ENCODE measurements around the gene ABHD12B. TPM values are rescaled to one million over a fixed set of nuclear protein-coding genes. Genes with fewer than 3 reads are reported as not detected.
A peak's percentile ranks its signal among the peaks of the same experiment; 100 is the strongest.

ABHD12B gene
- total and polyA plus RNA-seq, 2 of the 13 experiments (the other 11 are each of a cell fraction or from before 2014, with no cell fraction given), result not detected

DNA sequence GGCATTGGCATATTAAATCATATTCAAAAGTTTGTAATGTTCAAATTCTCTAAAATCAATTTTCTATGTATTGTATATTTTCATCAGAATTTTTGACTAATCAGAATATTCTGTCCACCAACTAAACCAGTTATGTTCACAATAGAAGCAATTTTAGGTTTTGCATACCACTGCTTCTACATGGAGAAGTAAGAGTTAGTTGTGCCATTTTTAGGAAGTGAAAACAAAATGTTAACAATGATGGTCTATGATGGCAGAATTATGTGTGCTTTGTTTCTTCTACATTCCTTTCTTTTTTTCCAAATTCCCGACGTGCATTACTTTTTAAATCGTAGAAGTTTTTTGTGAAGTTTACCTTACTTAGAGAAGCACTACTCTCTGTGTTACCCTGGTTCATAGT lies 29.5 kb downstream of the ABHD12B start:
- H3K36me3 ChIP-seq (replicated peaks in 1 of 2; ENCODE audit: control insufficient read depth in 1 of 2, insufficient read depth in 2 of 2, low read length in 2 of 2), result peaks cover 1 to 12% of the 10 kb centered on the region in 2 experiments; a peak in 3 of 5 replicates
- ChIA-PET CTCF (ENCODE audit: low intra/inter-chr PET ratio, low total read pairs) (no interaction called here), POLR2A (no interaction called here)
- H2AFZ ChIP-seq (ENCODE audit: low read length), result no peak overlapping the region
- intact Hi-C loops (cut with micrococcal nuclease; ENCODE audit: unreplicated experiment), result no loop called here
- TF ChIP-seq, protein P1, sequence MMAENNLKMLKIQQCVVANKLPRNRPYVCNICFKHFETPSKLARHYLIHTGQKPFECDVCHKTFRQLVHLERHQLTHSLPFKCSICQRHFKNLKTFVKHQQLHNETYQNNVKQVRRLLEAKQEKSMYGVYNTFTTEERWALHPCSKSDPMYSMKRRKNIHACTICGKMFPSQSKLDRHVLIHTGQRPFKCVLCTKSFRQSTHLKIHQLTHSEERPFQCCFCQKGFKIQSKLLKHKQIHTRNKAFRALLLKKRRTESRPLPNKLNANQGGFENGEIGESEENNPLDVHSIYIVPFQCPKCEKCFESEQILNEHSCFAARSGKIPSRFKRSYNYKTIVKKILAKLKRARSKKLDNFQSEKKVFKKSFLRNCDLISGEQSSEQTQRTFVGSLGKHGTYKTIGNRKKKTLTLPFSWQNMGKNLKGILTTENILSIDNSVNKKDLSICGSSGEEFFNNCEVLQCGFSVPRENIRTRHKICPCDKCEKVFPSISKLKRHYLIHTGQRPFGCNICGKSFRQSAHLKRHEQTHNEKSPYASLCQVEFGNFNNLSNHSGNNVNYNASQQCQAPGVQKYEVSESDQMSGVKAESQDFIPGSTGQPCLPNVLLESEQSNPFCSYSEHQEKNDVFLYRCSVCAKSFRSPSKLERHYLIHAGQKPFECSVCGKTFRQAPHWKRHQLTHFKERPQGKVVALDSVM (CRISPR knock-in tag; IDR thresholded peaks at IDR 0.05), result no peak
- H4K20me1 ChIP-seq (ENCODE audit: insufficient read depth, low read length), result no peaks in the 10 kb centered on the region
- in situ Hi-C loops (cut with HindIII; ENCODE audit: extremely low pct_ligation_motif_present, low pct_unique_long_range_greater_than_20kb), result no loop called here
- WGBS (ENCODE audit: low lambda C conversion rate), result 97% methylated on average over 3 of the region's 3 CpGs
- H3K9me3 ChIP-seq (ENCODE audit: low read length), result 0 out of 2 replicates have a peak, but pooled peaks cover 7% of the 10 kb centered on the region
- H3K9ac ChIP-seq (ENCODE audit: insufficient read depth, low read depth, low read length), result no peak overlapping the region
- no TSS peak for BruUV-seq (replicated peaks)
- H3K27ac ChIP-seq (ENCODE audit: extremely low read length, insufficient read depth, low read length), result no peak overlapping the region
- FAIRE-seq (no peak), DNase-seq (ENCODE audit: low spot score) (no peak), ATAC-seq (no peak)
- no peaks in the 10 kb centered on the region for H3K79me2 ChIP-seq (ENCODE audit: insufficient read depth, low read length)
- H3K4me3 ChIP-seq (replicated peaks in 1 of 3; ENCODE audit: insufficient read depth in 1 of 3, low read depth in 2 of 3, low read length in 3 of 3), result no peak overlapping the region
- H3K4me1 ChIP-seq (ENCODE audit: insufficient read depth, low read length), result peaks cover 9% of the 10 kb centered on the region
- H3K27me3 ChIP-seq (ENCODE audit: control insufficient read depth in 1 of 2, insufficient read depth in 2 of 2, low read length in 2 of 2), result no peaks in the 10 kb centered on the region
- no peak overlapping the region for H3K4me2 ChIP-seq (ENCODE audit: low read depth, low read length)

DNA sequence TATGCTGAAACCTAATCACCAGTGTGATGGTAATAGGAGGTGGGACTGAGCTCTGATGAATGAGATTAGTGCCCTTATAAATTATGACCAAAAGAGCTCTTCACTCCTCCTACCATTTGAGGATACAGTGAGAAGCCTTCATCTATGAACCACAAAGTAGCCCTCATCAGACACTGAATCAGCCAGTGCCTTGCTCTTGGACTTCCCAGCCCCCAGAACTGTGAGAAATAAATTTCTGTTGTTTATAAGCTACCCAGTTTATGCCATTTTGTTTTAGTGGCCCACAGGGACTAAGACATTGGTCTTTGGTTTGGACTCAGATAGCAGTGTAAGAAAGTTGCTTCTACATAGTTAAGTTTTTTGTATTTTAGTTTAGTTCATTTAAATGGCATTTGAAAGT lies 32.9 kb downstream of the ABHD12B start:
- no peak for ATAC-seq
- Histone ChIP-seq H3K4me3 (replicated peaks in 1 of 3; ENCODE audit: insufficient read depth in 1 of 3, low read depth in 2 of 3, low read length in 3 of 3) (no peak overlapping the region), H3K79me2 (ENCODE audit: insufficient read depth, low read length) (no peaks in the 10 kb centered on the region), H3K4me2 (ENCODE audit: low read depth, low read length) (no peak overlapping the region), H3K27ac (ENCODE audit: extremely low read length, insufficient read depth, low read length) (no peak overlapping the region), H3K4me1 (ENCODE audit: insufficient read depth, low read length) (peaks cover 15% of the 10 kb centered on the region), H4K20me1 (ENCODE audit: insufficient read depth, low read length) (no peaks in the 10 kb centered on the region), H3K9ac (ENCODE audit: insufficient read depth, low read depth, low read length) (no peak overlapping the region), H3K9me3 (ENCODE audit: low read length) (0 out of 2 replicates have a peak, but pooled peaks cover 7% of the 10 kb centered on the region), H3K27me3 (ENCODE audit: control insufficient read depth in 1 of 2, insufficient read depth in 2 of 2, low read length in 2 of 2) (no peaks in the 10 kb centered on the region), H2AFZ (ENCODE audit: low read length) (no peak overlapping the region), H3K36me3 (replicated peaks in 1 of 2; ENCODE audit: control insufficient read depth in 1 of 2, insufficient read depth in 2 of 2, low read length in 2 of 2) (peaks cover 11 to 44% of the 10 kb centered on the region in 2 experiments)
- DNase-seq (ENCODE audit: low spot score), result no peak
- in situ Hi-C loops (cut with HindIII; ENCODE audit: extremely low pct_ligation_motif_present, low pct_unique_long_range_greater_than_20kb) (no loop called here), intact Hi-C loops (cut with micrococcal nuclease; ENCODE audit: unreplicated experiment) (no loop called here)
- ChIA-PET POLR2A (interaction anchor here (1.7 kb wide), 1 partner anchor 8 kb away, joined by 3 read pairs; no protein-coding TSS in a partner anchor), CTCF (ENCODE audit: low intra/inter-chr PET ratio, low total read pairs) (no interaction called here)
- BruUV-seq (replicated peaks), result no TSS peak
- FAIRE-seq, result no peak
- TF ChIP-seq YEATS4 (CRISPR knock-in tag; IDR thresholded peaks at IDR 0.05; ENCODE audit: borderline replicate concordance) (no peak), ZNF564 (CRISPR knock-in tag; IDR thresholded peaks at IDR 0.05) (peak; percentile 98)
